Measurements from ENCODE around the gene ATP6V0A1.
A peak's percentile ranks its signal among the peaks of the same experiment; 100 is the strongest.
"Not testable (repeated sequence)": the region's sequence is repeated elsewhere in the genome, so short reads cannot be mapped to it uniquely, and the experiment has no call there.

Gene ATP6V0A1

GRCh38 chr17:42537826-42538451 is 79.3 kb downstream of the ATP6V0A1 start:
- Histone ChIP-seq H3K4me3 (ENCODE audit: insufficient read depth, low read depth, low read length, poor library complexity, severe bottlenecking) (no peak overlapping the region), H3K27me3 (replicated peaks; ENCODE audit: control insufficient read depth, insufficient read depth, low read length, poor library complexity, severe bottlenecking) (no peaks in the 10 kb centered on the region), H3K4me1 (ENCODE audit: control insufficient read depth, insufficient read depth, low read length, poor library complexity, severe bottlenecking) (peaks cover 23% of the 10 kb centered on the region), H3K9me3 (ENCODE audit: control insufficient read depth, low read length) (no peaks in the 10 kb centered on the region), H3K27ac (ENCODE audit: insufficient read depth, low read length, poor library complexity, severe bottlenecking) (no peak overlapping the region), H3K36me3 (ENCODE audit: control insufficient read depth, insufficient read depth, low read length) (no peaks in the 10 kb centered on the region)
- DNase-seq, result no peak

- Histone ChIP-seq H3K9me3 (ENCODE audit: control insufficient read depth, low read length) (no peaks in the 10 kb centered on the region), H3K27me3 (replicated peaks; ENCODE audit: control insufficient read depth, insufficient read depth, low read length, poor library complexity, severe bottlenecking) (no peaks in the 10 kb centered on the region), H3K27ac (ENCODE audit: insufficient read depth, low read length, poor library complexity, severe bottlenecking) (no peak overlapping the region), H3K4me1 (ENCODE audit: control insufficient read depth, insufficient read depth, low read length, poor library complexity, severe bottlenecking) (peaks cover 23% of the 10 kb centered on the region), H3K4me3 (ENCODE audit: insufficient read depth, low read depth, low read length, poor library complexity, severe bottlenecking) (no peak overlapping the region), H3K36me3 (ENCODE audit: control insufficient read depth, insufficient read depth, low read length) (no peaks in the 10 kb centered on the region)
- DNase-seq, result no peak
Measured at GRCh38 chr17:42538482-42538881, 79.8 kb downstream of the ATP6V0A1 start.

GRCh38 chr17:42540558-42540957 is 81.9 kb downstream of the ATP6V0A1 start:
- not testable (repeated sequence) for H3K4me3 ChIP-seq (ENCODE audit: insufficient read depth, low read depth, low read length, poor library complexity, severe bottlenecking); H3K27ac ChIP-seq (ENCODE audit: insufficient read depth, low read length, poor library complexity, severe bottlenecking); H3K27me3 ChIP-seq (replicated peaks; ENCODE audit: control insufficient read depth, insufficient read depth, low read length, poor library complexity, severe bottlenecking); H3K36me3 ChIP-seq (ENCODE audit: control insufficient read depth, insufficient read depth, low read length); DNase-seq; H3K9me3 ChIP-seq (ENCODE audit: control insufficient read depth, low read length)
- H3K4me1 ChIP-seq (ENCODE audit: control insufficient read depth, insufficient read depth, low read length, poor library complexity, severe bottlenecking), result peaks cover 23% of the 10 kb centered on the region

- Histone ChIP-seq H3K27ac (ENCODE audit: insufficient read depth, low read length, poor library complexity, severe bottlenecking) (peak overlapping the region; percentile 32), H3K9me3 (ENCODE audit: control insufficient read depth, low read length) (no peaks in the 10 kb centered on the region), H3K27me3 (replicated peaks; ENCODE audit: control insufficient read depth, insufficient read depth, low read length, poor library complexity, severe bottlenecking) (no peaks in the 10 kb centered on the region), H3K4me1 (ENCODE audit: control insufficient read depth, insufficient read depth, low read length, poor library complexity, severe bottlenecking) (peaks cover 19% of the 10 kb centered on the region), H3K4me3 (ENCODE audit: insufficient read depth, low read depth, low read length, poor library complexity, severe bottlenecking) (no peak overlapping the region), H3K36me3 (ENCODE audit: control insufficient read depth, insufficient read depth, low read length) (no peaks in the 10 kb centered on the region)
- no peak for DNase-seq
Measured at GRCh38 chr17:42541041-42541833, 82.6 kb downstream of the ATP6V0A1 start.

DNA sequence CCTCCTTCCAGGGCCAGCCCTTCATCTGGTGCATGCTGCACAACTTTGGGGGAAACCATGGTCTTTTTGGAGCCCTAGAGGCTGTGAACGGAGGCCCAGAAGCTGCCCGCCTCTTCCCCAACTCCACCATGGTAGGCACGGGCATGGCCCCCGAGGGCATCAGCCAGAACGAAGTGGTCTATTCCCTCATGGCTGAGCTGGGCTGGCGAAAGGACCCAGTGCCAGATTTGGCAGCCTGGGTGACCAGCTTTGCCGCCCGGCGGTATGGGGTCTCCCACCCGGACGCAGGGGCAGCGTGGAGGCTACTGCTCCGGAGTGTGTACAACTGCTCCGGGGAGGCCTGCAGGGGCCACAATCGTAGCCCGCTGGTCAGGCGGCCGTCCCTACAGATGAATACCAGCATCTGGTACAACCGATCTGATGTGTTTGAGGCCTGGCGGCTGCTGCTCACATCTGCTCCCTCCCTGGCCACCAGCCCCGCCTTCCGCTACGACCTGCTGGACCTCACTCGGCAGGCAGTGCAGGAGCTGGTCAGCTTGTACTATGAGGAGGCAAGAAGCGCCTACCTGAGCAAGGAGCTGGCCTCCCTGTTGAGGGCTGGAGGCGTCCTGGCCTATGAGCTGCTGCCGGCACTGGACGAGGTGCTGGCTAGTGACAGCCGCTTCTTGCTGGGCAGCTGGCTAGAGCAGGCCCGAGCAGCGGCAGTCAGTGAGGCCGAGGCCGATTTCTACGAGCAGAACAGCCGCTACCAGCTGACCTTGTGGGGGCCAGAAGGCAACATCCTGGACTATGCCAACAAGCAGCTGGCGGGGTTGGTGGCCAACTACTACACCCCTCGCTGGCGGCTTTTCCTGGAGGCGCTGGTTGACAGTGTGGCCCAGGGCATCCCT is 84.8 kb downstream of the ATP6V0A1 start:
- Histone ChIP-seq H3K4me1 (ENCODE audit: control insufficient read depth, insufficient read depth, low read length, poor library complexity, severe bottlenecking) (peaks cover 19% of the 10 kb centered on the region), H3K4me3 (ENCODE audit: insufficient read depth, low read depth, low read length, poor library complexity, severe bottlenecking) (no peak overlapping the region), H3K36me3 (ENCODE audit: control insufficient read depth, insufficient read depth, low read length) (no peaks in the 10 kb centered on the region), H3K27me3 (replicated peaks; ENCODE audit: control insufficient read depth, insufficient read depth, low read length, poor library complexity, severe bottlenecking) (no peaks in the 10 kb centered on the region), H3K27ac (ENCODE audit: insufficient read depth, low read length, poor library complexity, severe bottlenecking) (no peak overlapping the region), H3K9me3 (ENCODE audit: control insufficient read depth, low read length) (no peaks in the 10 kb centered on the region)
- DNase-seq, result no peak

GRCh38 chr17:42544874-42545283 is 86.2 kb downstream of the ATP6V0A1 start:
- Histone ChIP-seq H3K36me3 (ENCODE audit: control insufficient read depth, insufficient read depth, low read length) (no peaks in the 10 kb centered on the region), H3K9me3 (ENCODE audit: control insufficient read depth, low read length) (no peaks in the 10 kb centered on the region), H3K4me3 (ENCODE audit: insufficient read depth, low read depth, low read length, poor library complexity, severe bottlenecking) (no peak overlapping the region), H3K4me1 (ENCODE audit: control insufficient read depth, insufficient read depth, low read length, poor library complexity, severe bottlenecking) (peaks cover 25% of the 10 kb centered on the region), H3K27ac (ENCODE audit: insufficient read depth, low read length, poor library complexity, severe bottlenecking) (no peak overlapping the region), H3K27me3 (replicated peaks; ENCODE audit: control insufficient read depth, insufficient read depth, low read length, poor library complexity, severe bottlenecking) (no peaks in the 10 kb centered on the region)
- DNase-seq, result no peak

DNA sequence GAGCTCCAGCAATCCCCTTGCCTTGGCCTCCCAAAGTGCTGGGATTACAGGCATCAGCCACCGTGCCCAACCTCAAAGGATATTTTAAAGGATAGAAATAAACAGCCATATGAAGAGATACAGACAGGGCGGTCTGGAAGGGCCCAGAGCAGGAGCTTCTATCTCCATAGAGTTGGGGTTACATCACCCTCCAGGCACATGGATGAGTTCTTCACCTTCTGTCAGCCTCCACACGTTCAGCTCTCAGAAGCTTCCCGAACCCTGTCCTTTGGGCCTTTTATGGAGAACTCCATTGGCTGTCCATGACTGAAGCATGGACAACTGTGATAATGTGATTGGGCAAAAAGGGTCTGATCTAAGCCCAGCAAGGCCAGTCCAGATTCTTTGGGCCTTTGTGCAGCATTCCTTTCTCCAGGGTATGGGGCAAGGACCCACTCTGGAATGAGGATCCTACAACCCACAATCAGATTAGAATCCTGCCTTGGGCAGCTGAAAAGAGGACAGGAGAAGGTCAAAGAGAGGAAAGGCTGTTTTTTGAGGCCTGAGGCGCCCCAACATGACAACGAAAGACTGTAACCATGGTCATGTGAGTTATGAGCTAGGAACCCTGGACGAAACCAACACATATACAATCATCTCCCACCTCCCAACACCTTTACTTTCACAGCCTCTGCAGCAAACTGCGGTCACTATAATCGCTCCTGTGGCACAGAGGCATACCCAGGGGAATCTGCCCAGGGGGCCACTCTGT is 87.3 kb downstream of the ATP6V0A1 start:
- peaks cover 21% of the 10 kb centered on the region for H3K4me1 ChIP-seq (ENCODE audit: control insufficient read depth, insufficient read depth, low read length, poor library complexity, severe bottlenecking)
- H3K4me3 ChIP-seq (ENCODE audit: insufficient read depth, low read depth, low read length, poor library complexity, severe bottlenecking); H3K27me3 ChIP-seq (replicated peaks; ENCODE audit: control insufficient read depth, insufficient read depth, low read length, poor library complexity, severe bottlenecking); H3K27ac ChIP-seq (ENCODE audit: insufficient read depth, low read length, poor library complexity, severe bottlenecking); DNase-seq; H3K36me3 ChIP-seq (ENCODE audit: control insufficient read depth, insufficient read depth, low read length); H3K9me3 ChIP-seq (ENCODE audit: control insufficient read depth, low read length): not testable (repeated sequence)

DNA sequence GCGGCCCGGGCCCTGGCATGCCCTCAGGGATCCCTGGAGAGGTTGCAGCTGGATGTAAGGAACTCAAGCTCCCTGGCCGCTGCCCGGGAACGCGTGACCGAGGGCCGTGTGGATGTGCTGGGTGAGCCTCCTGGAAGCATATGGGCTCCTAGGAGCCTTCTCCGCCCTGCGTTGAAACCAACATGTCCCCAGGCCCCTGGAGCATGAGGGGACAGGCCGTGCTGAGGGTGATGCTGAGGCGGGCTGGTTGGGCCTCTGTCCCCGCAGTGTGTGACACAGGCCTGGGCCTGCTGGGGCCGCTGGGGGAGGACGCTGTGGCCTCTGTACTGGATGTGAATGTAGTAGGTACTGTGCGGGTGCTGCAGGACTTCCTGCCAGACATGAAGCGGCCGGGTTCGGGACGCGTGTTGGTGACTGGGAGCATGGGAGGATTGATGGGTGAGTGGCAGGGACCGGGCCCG is 88.4 kb downstream of the ATP6V0A1 start:
- no peaks in the 10 kb centered on the region for H3K36me3 ChIP-seq (ENCODE audit: control insufficient read depth, insufficient read depth, low read length)
- H3K4me3 ChIP-seq (ENCODE audit: insufficient read depth, low read depth, low read length, poor library complexity, severe bottlenecking), result no peak overlapping the region
- no peak for DNase-seq
- H3K4me1 ChIP-seq (ENCODE audit: control insufficient read depth, insufficient read depth, low read length, poor library complexity, severe bottlenecking), result peaks cover 11% of the 10 kb centered on the region
- no peaks in the 10 kb centered on the region for H3K27me3 ChIP-seq (replicated peaks; ENCODE audit: control insufficient read depth, insufficient read depth, low read length, poor library complexity, severe bottlenecking)
- no peaks in the 10 kb centered on the region for H3K9me3 ChIP-seq (ENCODE audit: control insufficient read depth, low read length)
- H3K27ac ChIP-seq (ENCODE audit: insufficient read depth, low read length, poor library complexity, severe bottlenecking), result no peak overlapping the region

DNA sequence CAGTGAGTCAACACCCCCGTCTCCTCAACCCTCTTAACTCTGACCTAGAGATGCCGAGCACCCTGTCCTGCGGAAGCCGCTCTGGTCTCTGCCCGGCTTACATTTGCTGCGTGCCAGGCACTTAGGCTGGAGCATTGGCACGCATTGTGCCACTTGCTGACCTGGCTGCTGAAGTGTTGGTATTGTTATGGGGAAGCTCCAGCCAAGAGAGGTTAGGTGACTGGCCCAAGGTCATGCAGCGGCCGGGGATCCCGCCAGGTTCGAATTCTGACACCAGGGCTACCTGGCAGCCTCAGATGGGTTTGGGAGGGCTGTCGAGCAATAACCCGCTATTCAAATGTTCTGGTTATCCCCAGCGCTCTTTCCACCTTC is 89.0 kb downstream of the ATP6V0A1 start:
- H3K4me1 ChIP-seq (ENCODE audit: control insufficient read depth, insufficient read depth, low read length, poor library complexity, severe bottlenecking), result peaks cover 11% of the 10 kb centered on the region
- DNase-seq, result no peak
- no peak overlapping the region for H3K4me3 ChIP-seq (ENCODE audit: insufficient read depth, low read depth, low read length, poor library complexity, severe bottlenecking)
- no peaks in the 10 kb centered on the region for H3K27me3 ChIP-seq (replicated peaks; ENCODE audit: control insufficient read depth, insufficient read depth, low read length, poor library complexity, severe bottlenecking)
- H3K36me3 ChIP-seq (ENCODE audit: control insufficient read depth, insufficient read depth, low read length), result no peaks in the 10 kb centered on the region
- no peak overlapping the region for H3K27ac ChIP-seq (ENCODE audit: insufficient read depth, low read length, poor library complexity, severe bottlenecking)
- no peaks in the 10 kb centered on the region for H3K9me3 ChIP-seq (ENCODE audit: control insufficient read depth, low read length)

Measured in effector memory CD4-positive, alpha-beta T cell (primary cell).